GM18502 (cell line): ENCODE results near the gene CKM.

ENCODE experiments used
- ATAC-seq: cut with Tn5 transposase; IDR thresholded peaks from one replicate; pipeline ENCODE4 v1.9.1; 2021; ENCODE audit warnings: mild to moderate bottlenecking; ENCODE audit not compliant: unreplicated experiment, poor library complexity

CKM gene

GRCh38 chr19:45258862-45259261 lies 63.8 kb downstream of the CKM start:
- ATAC-seq = no peak

- ATAC-seq = no peak
Measured at GRCh38 chr19:45256836-45257235, 65.8 kb downstream of the CKM start.
